ENCODE data around the gene CENATAC. TPM values are rescaled to one million over a fixed set of nuclear protein-coding genes. Genes with fewer than 3 reads are reported as not detected.
A peak's percentile ranks its signal among the peaks of the same experiment; 100 is the strongest.

CENATAC gene
- total and polyA plus RNA-seq, 2 donors (not counting 1 experiment from before 2014, with no cell fraction given) = 50.1 to 122 TPM

GRCh38 chr11:119027561-119028345 lies 29.8 kb downstream of the CENATAC start:
- 98% methylated on average over 6 of the region's 9 CpGs for WGBS (ENCODE audit: insufficient coverage)
- peaks cover 6% of the 10 kb centered on the region for H4K20me1 ChIP-seq (ENCODE audit: control insufficient read depth, insufficient read depth, low read length, poor library complexity, severe bottlenecking)
- H3K4me3 Mint-ChIP-seq = no peak overlapping the region
- ChIA-PET CTCF (interaction anchor here (1.1 kb wide), 1 partner anchor 17 kb away, joined by 3 read pairs; no protein-coding TSS in a partner anchor), POLR2A (no interaction called here)
- no peaks in the 10 kb centered on the region for H3K27me3 ChIP-seq (replicated peaks in 1 of 4; ENCODE audit: control extremely low read depth in 1 of 4, control insufficient read depth in 3 of 4, insufficient read depth in 4 of 4, low read length in 3 of 4)
- no peak overlapping the region for H2AFZ ChIP-seq (ENCODE audit: insufficient read depth, low read depth, low read length, poor library complexity, severe bottlenecking)
- H3K36me3 ChIP-seq (replicated peaks in 1 of 2; ENCODE audit: control extremely low read depth in 1 of 2, control insufficient read depth in 1 of 2, extremely low read depth in 1 of 2, insufficient read depth in 2 of 2, low read length in 1 of 2) = peaks cover 4 to 30% of the 10 kb centered on the region in 2 experiments
- no peak overlapping the region for H3K4me3 ChIP-seq (ENCODE audit: control extremely low read depth in 1 of 5, extremely low read depth in 1 of 5, insufficient read depth in 1 of 5, low read depth in 2 of 5, low read length in 4 of 5)
- no peak overlapping the region for H3K27ac ChIP-seq (ENCODE audit: low read length in 2 of 2)
- H3K9me3 Mint-ChIP-seq (ENCODE audit: insufficient read depth) = no peaks in the 10 kb centered on the region
- intact Hi-C loops (cut with micrococcal nuclease) = no loop called here
- peaks cover 4 to 10% of the 10 kb centered on the region in 2 donors for H3K4me1 ChIP-seq (ENCODE audit: control insufficient read depth in 2 of 2, insufficient read depth in 2 of 2, low read length in 2 of 2)
- ATAC-seq (ENCODE audit: low read depth) (no peak), DNase-seq (no peak)
- peaks cover 23% of the 10 kb centered on the region for H3K79me2 ChIP-seq (ENCODE audit: control insufficient read depth, insufficient read depth, low read length)
- no peaks in the 10 kb centered on the region for H3K9me3 ChIP-seq (ENCODE audit: control extremely low read depth in 1 of 3, control insufficient read depth in 2 of 3, insufficient read depth in 1 of 3, low read length in 2 of 3)
- TF ChIP-seq, protein P1, sequence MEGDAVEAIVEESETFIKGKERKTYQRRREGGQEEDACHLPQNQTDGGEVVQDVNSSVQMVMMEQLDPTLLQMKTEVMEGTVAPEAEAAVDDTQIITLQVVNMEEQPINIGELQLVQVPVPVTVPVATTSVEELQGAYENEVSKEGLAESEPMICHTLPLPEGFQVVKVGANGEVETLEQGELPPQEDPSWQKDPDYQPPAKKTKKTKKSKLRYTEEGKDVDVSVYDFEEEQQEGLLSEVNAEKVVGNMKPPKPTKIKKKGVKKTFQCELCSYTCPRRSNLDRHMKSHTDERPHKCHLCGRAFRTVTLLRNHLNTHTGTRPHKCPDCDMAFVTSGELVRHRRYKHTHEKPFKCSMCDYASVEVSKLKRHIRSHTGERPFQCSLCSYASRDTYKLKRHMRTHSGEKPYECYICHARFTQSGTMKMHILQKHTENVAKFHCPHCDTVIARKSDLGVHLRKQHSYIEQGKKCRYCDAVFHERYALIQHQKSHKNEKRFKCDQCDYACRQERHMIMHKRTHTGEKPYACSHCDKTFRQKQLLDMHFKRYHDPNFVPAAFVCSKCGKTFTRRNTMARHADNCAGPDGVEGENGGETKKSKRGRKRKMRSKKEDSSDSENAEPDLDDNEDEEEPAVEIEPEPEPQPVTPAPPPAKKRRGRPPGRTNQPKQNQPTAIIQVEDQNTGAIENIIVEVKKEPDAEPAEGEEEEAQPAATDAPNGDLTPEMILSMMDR (IDR thresholded peaks at IDR 0.05) = no peak
- no peak for TF ChIP-seq EZH2 (IDR thresholded peaks at IDR 0.05; ENCODE audit: borderline replicate concordance, insufficient read depth, low read depth, low read length, poor library complexity, severe bottlenecking)
- peaks cover 20% of the 10 kb centered on the region for H3K4me1 Mint-ChIP-seq
- H3K27ac Mint-ChIP-seq = no peak overlapping the region
- no peak overlapping the region for H3K4me2 ChIP-seq (replicated peaks; ENCODE audit: low read depth, low read length, poor library complexity, severe bottlenecking)
- H3K9ac ChIP-seq (ENCODE audit: low read length) = no peak overlapping the region
- no peaks in the 10 kb centered on the region for H3K27me3 Mint-ChIP-seq

DNA sequence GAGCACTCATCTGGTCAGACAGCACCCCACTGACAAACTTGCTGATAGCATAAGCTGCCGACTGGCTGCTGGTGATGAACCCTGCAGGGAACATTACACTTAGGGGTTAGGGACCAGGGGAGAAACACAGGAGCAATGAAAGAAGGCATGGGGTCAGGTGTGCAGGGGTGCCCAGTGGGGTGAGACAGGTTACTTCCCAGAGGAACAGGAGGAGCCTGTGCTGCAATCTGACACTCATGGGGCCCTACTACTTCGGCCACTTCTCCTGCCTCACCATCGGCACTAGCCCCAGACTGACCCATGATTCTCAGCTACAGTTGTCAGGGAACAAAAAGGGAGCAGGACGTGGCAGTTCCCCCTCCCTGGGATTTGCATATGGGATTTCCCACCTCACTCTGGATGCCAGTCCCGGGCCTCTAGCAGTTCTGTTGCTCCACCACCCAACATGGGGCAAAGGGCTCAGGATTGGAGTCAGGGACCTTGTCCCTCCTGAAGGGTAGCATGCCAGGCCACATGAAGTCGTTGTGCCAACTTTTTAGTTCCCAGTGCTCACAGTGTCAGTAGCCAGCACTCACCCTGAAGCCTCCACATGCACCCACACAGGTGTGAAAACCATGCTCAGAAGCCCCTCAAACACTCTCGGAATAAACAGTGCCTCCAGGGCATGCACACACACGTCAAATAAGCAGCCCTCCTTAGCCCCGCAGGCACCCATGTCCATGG lies 30.6 kb downstream of the CENATAC start:
- Mint-ChIP-seq H3K4me1 (peaks cover 20% of the 10 kb centered on the region), H3K27me3 (no peaks in the 10 kb centered on the region), H3K9me3 (ENCODE audit: insufficient read depth) (no peaks in the 10 kb centered on the region), H3K27ac (no peak overlapping the region), H3K4me3 (peak overlapping the region; percentile 92)
- H3K27ac ChIP-seq (ENCODE audit: low read length in 2 of 2) = no peak overlapping the region
- H3K27me3 ChIP-seq (replicated peaks in 1 of 4; ENCODE audit: control extremely low read depth in 1 of 4, control insufficient read depth in 3 of 4, insufficient read depth in 4 of 4, low read length in 3 of 4) = no peaks in the 10 kb centered on the region
- WGBS (ENCODE audit: insufficient coverage) = 94% methylated on average over 9 of the region's 9 CpGs
- H2AFZ ChIP-seq (ENCODE audit: insufficient read depth, low read depth, low read length, poor library complexity, severe bottlenecking) = no peak overlapping the region
- TF ChIP-seq, protein P1 (IDR thresholded peaks at IDR 0.05) = no peak
- TF ChIP-seq EZH2 (IDR thresholded peaks at IDR 0.05; ENCODE audit: borderline replicate concordance, insufficient read depth, low read depth, low read length, poor library complexity, severe bottlenecking) = no peak
- H3K36me3 ChIP-seq (replicated peaks in 1 of 2; ENCODE audit: control extremely low read depth in 1 of 2, control insufficient read depth in 1 of 2, extremely low read depth in 1 of 2, insufficient read depth in 2 of 2, low read length in 1 of 2) = peaks cover 4 to 25% of the 10 kb centered on the region in 2 experiments
- no peak overlapping the region for H3K4me2 ChIP-seq (replicated peaks; ENCODE audit: low read depth, low read length, poor library complexity, severe bottlenecking)
- intact Hi-C loops (cut with micrococcal nuclease) = no loop called here
- DNase-seq (no peak), ATAC-seq (ENCODE audit: low read depth) (no peak)
- peaks cover 4 to 10% of the 10 kb centered on the region in 2 donors for H3K4me1 ChIP-seq (ENCODE audit: control insufficient read depth in 2 of 2, insufficient read depth in 2 of 2, low read length in 2 of 2)
- H3K4me3 ChIP-seq (ENCODE audit: control extremely low read depth in 1 of 5, extremely low read depth in 1 of 5, insufficient read depth in 1 of 5, low read depth in 2 of 5, low read length in 4 of 5) = no peak overlapping the region
- no peaks in the 10 kb centered on the region for H4K20me1 ChIP-seq (ENCODE audit: control insufficient read depth, insufficient read depth, low read length, poor library complexity, severe bottlenecking)
- H3K79me2 ChIP-seq (ENCODE audit: control insufficient read depth, insufficient read depth, low read length) = peaks cover 16% of the 10 kb centered on the region
- ChIA-PET POLR2A (no interaction called here), CTCF (no interaction called here)
- no peaks in the 10 kb centered on the region for H3K9me3 ChIP-seq (ENCODE audit: control extremely low read depth in 1 of 3, control insufficient read depth in 2 of 3, insufficient read depth in 1 of 3, low read length in 2 of 3)
- no peak overlapping the region for H3K9ac ChIP-seq (ENCODE audit: low read length)

Data from B cell (primary cell).